Measurements from ENCODE around the gene ITGA5.

- TF ChIP-seq JUN (CRISPR knock-in tag; IDR thresholded peaks at IDR 0.05) (0 out of 2 replicates have a peak, but pooled peaks have one; percentile 24), NFE2L2 (IDR thresholded peaks at IDR 0.05; ENCODE audit: low read length) (no peak), ZNF101 (CRISPR knock-in tag; IDR thresholded peaks at IDR 0.05; ENCODE audit: borderline replicate concordance, low read depth) (no peak), E2F5 (CRISPR knock-in tag; conservative IDR thresholded peaks at IDR 0.05) (no peak), KAT2B (IDR thresholded peaks at IDR 0.05; ENCODE audit: borderline replicate concordance, low read depth, low read length) (no peak), KLF15 (CRISPR knock-in tag; IDR thresholded peaks at IDR 0.05; ENCODE audit: borderline replicate concordance) (no peak), E2F1 (CRISPR knock-in tag; IDR thresholded peaks at IDR 0.05) (0 out of 2 replicates have a peak, but pooled peaks have one; percentile 51), POLR2AphosphoS5 (IDR thresholded peaks at IDR 0.05; ENCODE audit: low read depth, low read length) (peak; percentile 30), ADNP (CRISPR knock-in tag; IDR thresholded peaks at IDR 0.05) (no peak), RFX5 (IDR thresholded peaks at IDR 0.05; ENCODE audit: low read depth, low read length) (peak; percentile 85)
Observed at GRCh38 chr12:54358945-54359761, 59.9 kb downstream of the ITGA5 start.
